GM12878 (cell line): ENCODE measurements around the gene ZNF672. TPM values are rescaled to one million over a fixed set of nuclear protein-coding genes. Genes with fewer than 3 reads are reported as not detected.
A peak's percentile ranks its signal among the peaks of the same experiment; 100 is the strongest.

ENCODE experiments used
- BACH1 ChIP-seq: fragments of 450-650 bp; IDR thresholded peaks from 2 replicates; pipeline ENCODE4 v1.6.1; 2017; ENCODE audit warnings: mild to moderate bottlenecking, borderline replicate concordance
- BCL11A ChIP-seq: IDR thresholded peaks from 2 replicates; pipeline ENCODE4 v1.6.1; 2011; ENCODE audit warnings: low read depth, low read length
- BHLHE40 ChIP-seq, 2 experiments: fragments of 450-650 bp in 1 of 2; IDR thresholded peaks; 2 replicates each; pipeline ENCODE4 v1.6.1; 2011 to 2017; ENCODE audit warnings: low read depth in 2 of 2, borderline replicate concordance in 1 of 2, improper control_type of control experiment in 1 of 2, low read length in 1 of 2, mild to moderate bottlenecking in 1 of 2
- CBFB ChIP-seq: IDR thresholded peaks from 2 replicates; pipeline ENCODE4 v1.6.1; 2016; ENCODE audit warnings: antibody characterized with exemption, low read depth
- DPF2 ChIP-seq: fragments of 450-650 bp; IDR thresholded peaks from 2 replicates; pipeline ENCODE4 v1.6.1; 2017; ENCODE audit warnings: mild to moderate bottlenecking
- EGR1 ChIP-seq, 2 experiments: IDR thresholded peaks; 1 replicate in 1 of 2; 2 replicates in 1 of 2; pipeline ENCODE4 v1.6.1; 2011 to 2012; ENCODE audit warnings: low read depth in 2 of 2, low read length in 2 of 2, borderline replicate concordance in 1 of 2, mild to moderate bottlenecking in 1 of 2, moderate library complexity in 1 of 2
- GATAD2B ChIP-seq: fragments of 450-650 bp; conservative IDR thresholded peaks from 2 replicates; pipeline ENCODE4 v1.6.1; 2017; ENCODE audit warnings: low read depth, mild to moderate bottlenecking, moderate library complexity
- HDGF ChIP-seq: fragments of 450-650 bp; IDR thresholded peaks from 2 replicates; pipeline ENCODE4 v1.6.1; 2016; ENCODE audit warnings: antibody characterized with exemption
- IKZF2 ChIP-seq, 2 experiments: fragments of 450-650 bp; IDR thresholded peaks; 2 replicates each; pipeline ENCODE4 v1.6.1; 2017; ENCODE audit warnings: mild to moderate bottlenecking in 2 of 2, moderate library complexity in 2 of 2
- KLF5 ChIP-seq: fragments of 450-650 bp; IDR thresholded peaks from 2 replicates; pipeline ENCODE4 v1.6.1; 2014; ENCODE audit warnings: mild to moderate bottlenecking; ENCODE audit not compliant: partially characterized antibody
- MTA3 ChIP-seq: IDR thresholded peaks from 2 replicates; pipeline ENCODE4 v1.6.1; 2012; ENCODE audit warnings: low read length, inconsistent platforms, borderline replicate concordance
- NRF1 ChIP-seq: conservative IDR thresholded peaks from 2 replicates; pipeline ENCODE4 v1.6.1; 2011; ENCODE audit warnings: mild to moderate bottlenecking, low read depth, low read length, improper control_type of control experiment
- POLR2A ChIP-seq: IDR thresholded peaks from 2 replicates; pipeline ENCODE4 v1.6.1; 2011; ENCODE audit warnings: low read depth, mild to moderate bottlenecking, low read length
- POLR2AphosphoS2 ChIP-seq: IDR thresholded peaks from 2 replicates; pipeline ENCODE4 v1.6.1; 2011; ENCODE audit warnings: low read depth, mild to moderate bottlenecking, low read length, improper control_type of control experiment, moderate library complexity
- RELA ChIP-seq: fragments of 450-650 bp; IDR thresholded peaks from 2 replicates; pipeline ENCODE4 v1.8.0; 2014; ENCODE audit warnings: borderline replicate concordance; ENCODE audit not compliant: partially characterized antibody
- SIX5 ChIP-seq: IDR thresholded peaks from 2 replicates; pipeline ENCODE4 v1.6.1; 2011; ENCODE audit warnings: mild to moderate bottlenecking, low read depth, low read length, moderate library complexity; ENCODE audit not compliant: severe bottlenecking
- SMAD5 ChIP-seq: IDR thresholded peaks from 2 replicates; pipeline ENCODE4 v1.6.1; 2016; ENCODE audit warnings: antibody characterized with exemption, low read depth
- SRF ChIP-seq, 2 experiments: IDR thresholded peaks; 2 replicates each; pipeline ENCODE4 v1.6.1; 2011; ENCODE audit warnings: low read depth in 2 of 2, low read length in 2 of 2, mild to moderate bottlenecking in 1 of 2, moderate library complexity in 1 of 2
- TAF1 ChIP-seq: IDR thresholded peaks from 2 replicates; pipeline ENCODE4 v1.6.1; 2011; ENCODE audit warnings: mild to moderate bottlenecking, low read depth, low read length, borderline replicate concordance
- WRNIP1 ChIP-seq: IDR thresholded peaks from 2 replicates; pipeline ENCODE4 v1.6.1; 2011; ENCODE audit warnings: low read depth, low read length, improper control_type of control experiment, borderline replicate concordance
- ZNF207 ChIP-seq: fragments of 450-650 bp; IDR thresholded peaks from 2 replicates; pipeline ENCODE4 v1.6.1; 2014; ENCODE audit warnings: antibody characterized with exemption, mild to moderate bottlenecking, borderline replicate concordance
- polyA plus RNA-seq, 11 experiments: library from polyadenylated mRNA; depleted of rRNA in 4 of 11; unstranded in 6 of 11; stranded (reverse) in 5 of 11; fragments of >200 nt; fragmentation: Nextera tagmentation in 4 of 11; fragmentation: Illumina TruSeq in 1 of 11; extraction: Ambion mirVana in 4 of 11; extraction: Trizol in 1 of 11; gene quantifications; 1 replicate in 1 of 11; 2 replicates in 10 of 11; pipeline versions ENCODE4 v1.2.1 to v1.2.3, GENCODE V29; 2011 to 2016; ENCODE audit warnings: inconsistent platforms in 2 of 11, missing spikeins in 2 of 11, low read depth in 1 of 11
- total RNA-seq, 4 experiments: library from RNA; depleted of rRNA in 3 of 4; stranded (reverse); fragments of >200 nt in 3 of 4; fragmentation: Illumina TruSeq in 1 of 4; extraction: Trizol in 1 of 4; gene quantifications; 2 replicates each; pipeline versions ENCODE4 v1.2.1 to v1.2.3, GENCODE V29; 2013 to 2021
- TF ChIP-seq, protein P1 (sequence below): fragments of 450-650 bp; IDR thresholded peaks from 2 replicates; pipeline ENCODE4 v1.6.1; 2017; ENCODE audit warnings: borderline replicate concordance
- TF ChIP-seq, protein P2 (sequence below): fragments of 450-650 bp; IDR thresholded peaks from 2 replicates; pipeline ENCODE4 v1.6.1; 2016; ENCODE audit warnings: mild to moderate bottlenecking
- TF ChIP-seq, protein P3 (sequence below): fragments of 450-650 bp; IDR thresholded peaks from 2 replicates; pipeline ENCODE4 v1.6.1; 2017; ENCODE audit warnings: antibody characterized with exemption, mild to moderate bottlenecking, moderate library complexity

ZNF672 gene
- total and polyA plus RNA-seq, 10 of the 15 experiments (the other 5 are each of a cell fraction or from before 2014, with no cell fraction given), result 2.9 to 51.3 (median 39.8) TPM

DNA sequence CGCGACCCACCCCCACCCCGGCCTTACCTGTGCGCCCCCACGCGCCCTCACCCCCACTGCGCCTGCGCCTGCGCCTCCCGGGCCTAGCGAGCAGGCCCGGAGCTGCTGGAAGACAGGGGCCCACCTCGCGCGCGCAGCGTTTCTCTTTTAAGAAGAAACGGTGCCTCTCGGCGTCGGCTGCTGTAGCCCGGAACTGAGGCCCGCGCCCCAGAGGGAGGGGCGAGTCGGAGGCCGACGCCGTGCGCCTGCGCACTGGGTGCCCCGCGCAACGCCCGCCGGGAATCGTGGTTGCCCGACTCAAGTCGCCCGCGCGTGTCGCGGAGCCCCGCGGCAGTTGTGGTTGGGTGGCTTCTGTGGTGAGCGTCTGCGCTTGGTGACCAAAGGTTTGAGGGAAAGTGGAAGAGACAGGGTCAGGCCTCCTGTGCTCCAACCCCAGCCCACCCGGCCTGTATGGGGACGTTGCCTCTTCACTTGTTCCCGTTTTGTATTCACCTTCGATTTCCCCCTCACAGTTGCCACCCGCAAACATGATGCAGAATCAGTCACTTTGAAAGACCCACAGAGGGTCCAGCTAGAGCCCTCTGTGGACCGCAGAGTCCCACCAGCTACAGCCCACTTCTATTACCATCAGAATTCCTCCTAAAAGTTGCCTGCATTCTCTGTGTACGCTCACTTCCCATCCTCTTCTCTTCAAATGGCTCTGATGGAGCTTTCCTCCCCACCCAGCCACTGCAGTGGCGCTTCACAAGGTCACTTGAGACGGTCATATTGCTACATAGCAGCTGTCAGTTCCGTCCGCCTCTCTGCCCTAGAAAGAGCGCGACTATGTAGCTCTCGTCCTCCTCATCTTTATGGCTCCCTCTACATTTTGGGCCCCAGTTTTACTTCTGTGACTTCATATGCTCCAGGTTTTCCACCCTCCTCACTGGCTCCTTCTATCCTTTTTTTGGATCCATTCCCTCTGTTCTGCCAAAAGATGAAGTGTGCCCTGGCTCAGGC lies 21.2 kb downstream of the ZNF672 start, which contains the start of gene ZNF692 (continued):
- TF ChIP-seq, protein P1, sequence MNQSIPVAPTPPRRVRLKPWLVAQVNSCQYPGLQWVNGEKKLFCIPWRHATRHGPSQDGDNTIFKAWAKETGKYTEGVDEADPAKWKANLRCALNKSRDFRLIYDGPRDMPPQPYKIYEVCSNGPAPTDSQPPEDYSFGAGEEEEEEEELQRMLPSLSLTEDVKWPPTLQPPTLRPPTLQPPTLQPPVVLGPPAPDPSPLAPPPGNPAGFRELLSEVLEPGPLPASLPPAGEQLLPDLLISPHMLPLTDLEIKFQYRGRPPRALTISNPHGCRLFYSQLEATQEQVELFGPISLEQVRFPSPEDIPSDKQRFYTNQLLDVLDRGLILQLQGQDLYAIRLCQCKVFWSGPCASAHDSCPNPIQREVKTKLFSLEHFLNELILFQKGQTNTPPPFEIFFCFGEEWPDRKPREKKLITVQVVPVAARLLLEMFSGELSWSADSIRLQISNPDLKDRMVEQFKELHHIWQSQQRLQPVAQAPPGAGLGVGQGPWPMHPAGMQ, result peak; percentile 72; the same call in 1 of the 2 replicates
- TF ChIP-seq WRNIP1 (0 out of 2 replicates have a peak, but pooled peaks have one; percentile 49), POLR2AphosphoS2 (peak; percentile 52; the same call in 1 of the 2 replicates), NRF1 (peak; percentile 90), CBFB (peak; percentile 89), BCL11A (0 out of 2 replicates have a peak, but pooled peaks have one; percentile 44), TAF1 (peak; percentile 61; the same call in 1 of the 2 replicates), EGR1 (IDR thresholded peaks at IDR 0.05; ENCODE audit: borderline replicate concordance in 1 of 2, low read depth in 2 of 2, low read length in 2 of 2) (peak in 1 of 2 experiments; percentile 31; a peak in 2 of 3 replicates), DPF2 (peak; percentile 64), SRF (IDR thresholded peaks at IDR 0.05; ENCODE audit: low read depth in 2 of 2, low read length in 2 of 2) (0 out of 4 replicates have a peak, but pooled peaks of 1 of the 2 experiments have one; percentile 3), POLR2A (peak; percentile 91), BACH1 (peak; percentile 97), MTA3 (peak; percentile 57; the same call in 1 of the 2 replicates), IKZF2 (IDR thresholded peaks at IDR 0.05) (peak in 1 of 2 experiments; percentile 35; a peak in 2 of 4 replicates), BHLHE40 (IDR thresholded peaks at IDR 0.05; ENCODE audit: borderline replicate concordance in 1 of 2, low read depth in 2 of 2, low read length in 1 of 2) (peak; percentile 34 to 84; a peak in 2 of 4 replicates), SIX5 (peak; percentile 42), GATAD2B (peak; percentile 56; the same call in 1 of the 2 replicates), KLF5 (peak; percentile 81), SMAD5 (peak; percentile 57; the same call in 1 of the 2 replicates), ZNF207 (peak; percentile 59; the same call in 1 of the 2 replicates), RELA (no peak), HDGF (peak; percentile 20; the same call in 1 of the 2 replicates)
- TF ChIP-seq, protein P2, sequence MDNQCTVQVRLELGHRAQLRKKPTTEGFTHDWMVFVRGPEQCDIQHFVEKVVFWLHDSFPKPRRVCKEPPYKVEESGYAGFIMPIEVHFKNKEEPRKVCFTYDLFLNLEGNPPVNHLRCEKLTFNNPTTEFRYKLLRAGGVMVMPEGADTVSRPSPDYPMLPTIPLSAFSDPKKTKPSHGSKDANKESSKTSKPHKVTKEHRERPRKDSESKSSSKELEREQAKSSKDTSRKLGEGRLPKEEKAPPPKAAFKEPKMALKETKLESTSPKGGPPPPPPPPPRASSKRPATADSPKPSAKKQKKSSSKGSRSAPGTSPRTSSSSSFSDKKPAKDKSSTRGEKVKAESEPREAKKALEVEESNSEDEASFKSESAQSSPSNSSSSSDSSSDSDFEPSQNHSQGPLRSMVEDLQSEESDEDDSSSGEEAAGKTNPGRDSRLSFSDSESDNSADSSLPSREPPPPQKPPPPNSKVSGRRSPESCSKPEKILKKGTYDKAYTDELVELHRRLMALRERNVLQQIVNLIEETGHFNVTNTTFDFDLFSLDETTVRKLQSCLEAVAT, result peak; percentile 80
- TF ChIP-seq, protein P3, sequence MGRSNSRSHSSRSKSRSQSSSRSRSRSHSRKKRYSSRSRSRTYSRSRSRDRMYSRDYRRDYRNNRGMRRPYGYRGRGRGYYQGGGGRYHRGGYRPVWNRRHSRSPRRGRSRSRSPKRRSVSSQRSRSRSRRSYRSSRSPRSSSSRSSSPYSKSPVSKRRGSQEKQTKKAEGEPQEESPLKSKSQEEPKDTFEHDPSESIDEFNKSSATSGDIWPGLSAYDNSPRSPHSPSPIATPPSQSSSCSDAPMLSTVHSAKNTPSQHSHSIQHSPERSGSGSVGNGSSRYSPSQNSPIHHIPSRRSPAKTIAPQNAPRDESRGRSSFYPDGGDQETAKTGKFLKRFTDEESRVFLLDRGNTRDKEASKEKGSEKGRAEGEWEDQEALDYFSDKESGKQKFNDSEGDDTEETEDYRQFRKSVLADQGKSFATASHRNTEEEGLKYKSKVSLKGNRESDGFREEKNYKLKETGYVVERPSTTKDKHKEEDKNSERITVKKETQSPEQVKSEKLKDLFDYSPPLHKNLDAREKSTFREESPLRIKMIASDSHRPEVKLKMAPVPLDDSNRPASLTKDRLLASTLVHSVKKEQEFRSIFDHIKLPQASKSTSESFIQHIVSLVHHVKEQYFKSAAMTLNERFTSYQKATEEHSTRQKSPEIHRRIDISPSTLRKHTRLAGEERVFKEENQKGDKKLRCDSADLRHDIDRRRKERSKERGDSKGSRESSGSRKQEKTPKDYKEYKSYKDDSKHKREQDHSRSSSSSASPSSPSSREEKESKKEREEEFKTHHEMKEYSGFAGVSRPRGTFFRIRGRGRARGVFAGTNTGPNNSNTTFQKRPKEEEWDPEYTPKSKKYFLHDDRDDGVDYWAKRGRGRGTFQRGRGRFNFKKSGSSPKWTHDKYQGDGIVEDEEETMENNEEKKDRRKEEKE, result no peak
